NCI-H82 treated with DMSO at 0.1 percent for 48 hours (cell line): Measurements from ENCODE around the gene TEF.
"Not testable (repeated sequence)": the region's sequence is repeated elsewhere in the genome, so short reads cannot be mapped to it uniquely, and the experiment has no call there.

ENCODE experiments used
- DNase-seq: peaks from one replicate; lab custom pipeline; 2025; ENCODE audit not compliant: unreplicated experiment; lab: John Stamatoyannopoulos, UW

TEF gene

GRCh38 chr22:41380993-41381328 is 781 bp upstream of the TEF start:
- DNase-seq, result no peak

GRCh38 chr22:41382098-41382578 is 396 bp downstream of the TEF start:
- peak; percentile 40 for DNase-seq

- no peak for DNase-seq
Observed at GRCh38 chr22:41382610-41383009, 868 bp downstream of the TEF start.

GRCh38 chr22:41383085-41383484 is 1.3 kb downstream of the TEF start:
- no peak for DNase-seq

DNA sequence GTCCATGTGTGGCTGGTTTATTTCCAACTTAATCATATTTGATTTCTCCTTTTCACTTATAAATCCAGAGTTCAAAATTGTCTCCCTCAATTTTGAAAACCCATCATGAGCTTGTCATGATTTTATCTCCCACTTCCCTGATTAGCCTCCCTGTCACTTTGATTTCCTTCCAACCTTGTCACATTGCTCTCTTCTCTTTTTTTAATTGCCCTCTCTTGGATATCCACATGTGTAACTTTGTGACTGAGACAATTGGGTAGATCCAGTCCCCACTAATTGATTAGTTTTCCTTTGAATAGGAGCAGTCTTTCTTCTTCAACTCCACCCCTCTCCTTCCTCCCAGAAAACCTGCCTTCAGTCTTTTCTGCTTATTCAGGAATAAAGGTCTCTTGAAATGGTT is 2.4 kb downstream of the TEF start:
- no peak for DNase-seq

DNA sequence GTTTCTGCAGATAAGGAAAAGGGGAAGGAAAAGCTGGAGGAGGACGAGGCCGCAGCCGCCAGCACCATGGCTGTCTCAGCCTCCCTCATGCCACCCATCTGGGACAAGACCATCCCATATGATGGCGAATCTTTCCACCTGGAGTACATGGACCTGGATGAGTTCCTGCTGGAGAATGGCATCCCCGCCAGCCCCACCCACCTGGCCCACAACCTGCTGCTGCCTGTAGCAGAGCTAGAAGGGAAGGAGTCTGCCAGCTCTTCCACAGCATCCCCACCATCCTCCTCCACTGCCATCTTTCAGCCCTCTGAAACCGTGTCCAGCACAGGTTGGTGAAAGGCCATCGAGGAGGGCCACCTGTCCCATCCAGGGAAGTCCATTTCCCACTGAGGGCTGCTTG is 5.6 kb downstream of the TEF start:
- DNase-seq, result no peak

GRCh38 chr22:41394012-41394356 is 12.2 kb downstream of the TEF start:
- no peak for DNase-seq

DNA sequence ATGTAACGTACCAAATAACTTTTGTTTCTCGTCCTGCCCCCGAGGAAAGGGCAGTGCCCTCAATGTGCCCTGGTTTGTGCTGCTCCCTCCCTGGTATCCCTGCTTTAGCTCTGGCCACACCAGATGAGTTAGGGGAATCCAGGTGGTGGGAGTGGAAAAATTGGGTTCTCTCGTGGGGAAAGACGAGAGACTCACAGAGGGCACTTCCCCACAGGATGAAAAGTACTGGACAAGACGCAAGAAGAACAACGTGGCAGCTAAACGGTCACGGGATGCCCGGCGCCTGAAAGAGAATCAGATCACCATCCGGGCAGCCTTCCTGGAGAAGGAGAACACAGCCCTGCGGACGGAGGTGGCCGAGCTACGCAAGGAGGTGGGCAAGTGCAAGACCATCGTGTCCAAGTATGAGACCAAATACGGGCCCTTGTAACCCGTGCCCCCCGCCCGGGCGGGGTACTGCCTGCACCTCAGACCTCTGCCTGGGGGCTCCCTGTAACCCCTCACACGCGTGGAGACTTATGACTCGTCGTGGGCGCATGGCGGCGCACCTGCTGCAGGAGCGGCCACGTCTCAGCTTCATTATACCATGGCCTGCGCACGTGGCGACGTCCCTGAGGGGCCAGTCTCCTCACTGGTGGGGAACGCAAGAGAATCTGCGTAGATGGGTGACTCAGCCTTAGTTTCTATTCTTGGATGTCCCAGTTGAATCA is 13.9 kb downstream of the TEF start:
- no peak for DNase-seq

DNA sequence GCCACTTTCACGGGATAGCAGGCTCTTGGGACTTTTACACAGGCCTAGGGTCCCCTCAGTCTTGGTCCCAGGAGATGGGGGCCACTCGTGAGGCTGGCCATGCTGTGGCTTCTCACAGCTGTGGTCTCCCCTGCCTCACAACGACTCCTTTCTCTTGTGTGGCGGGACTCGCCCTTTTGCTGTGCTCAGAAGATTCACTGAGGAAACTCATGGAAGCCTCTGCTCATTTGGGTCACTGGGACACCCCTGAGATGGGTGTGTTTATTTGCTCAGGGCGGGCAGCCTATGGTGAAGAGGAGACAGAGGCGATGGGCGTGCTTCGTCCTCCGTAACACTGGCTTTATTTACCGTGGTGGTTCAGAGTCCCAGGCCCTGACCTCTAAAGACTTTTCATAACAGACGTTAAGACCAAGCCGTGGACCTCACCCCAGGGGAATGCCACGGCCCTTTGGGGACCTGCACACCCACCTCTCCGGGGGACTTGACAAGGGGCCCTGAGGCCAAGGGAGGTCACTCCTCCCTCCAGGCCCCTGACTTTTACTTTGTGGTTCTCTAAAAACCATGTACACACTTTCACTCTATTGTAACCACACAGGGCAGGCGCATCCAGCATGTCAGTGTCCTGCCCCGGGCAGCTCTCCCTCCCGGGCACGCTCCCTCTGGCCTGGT is 15.5 kb downstream of the TEF start:
- DNase-seq, result no peak

DNA sequence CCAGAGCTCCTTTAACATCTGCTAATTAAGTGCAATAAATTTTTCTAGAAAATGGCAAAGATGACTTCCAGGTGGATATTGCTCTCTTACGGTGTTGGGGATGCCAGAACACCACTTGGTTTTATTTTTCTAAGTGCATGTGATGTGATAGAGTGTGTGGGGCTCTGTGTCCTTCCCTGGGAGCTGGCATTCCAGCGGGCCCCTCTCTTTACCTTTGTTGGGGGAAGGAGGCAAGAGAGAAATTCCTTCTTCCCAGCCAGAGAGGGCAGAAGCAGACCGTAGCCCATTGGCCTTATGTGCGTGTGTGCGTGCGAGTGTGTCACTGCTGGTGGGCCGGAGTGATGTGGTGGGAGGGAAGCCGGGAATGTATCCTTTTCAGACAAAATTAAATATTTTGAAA is 17.2 kb downstream of the TEF start:
- no peak for DNase-seq

- DNase-seq, result peak; percentile 72
Observed at GRCh38 chr22:41401781-41402648, 20.3 kb downstream of the TEF start.

- not testable (repeated sequence) for DNase-seq
Observed at GRCh38 chr22:41402851-41403250, 21.1 kb downstream of the TEF start.

DNA sequence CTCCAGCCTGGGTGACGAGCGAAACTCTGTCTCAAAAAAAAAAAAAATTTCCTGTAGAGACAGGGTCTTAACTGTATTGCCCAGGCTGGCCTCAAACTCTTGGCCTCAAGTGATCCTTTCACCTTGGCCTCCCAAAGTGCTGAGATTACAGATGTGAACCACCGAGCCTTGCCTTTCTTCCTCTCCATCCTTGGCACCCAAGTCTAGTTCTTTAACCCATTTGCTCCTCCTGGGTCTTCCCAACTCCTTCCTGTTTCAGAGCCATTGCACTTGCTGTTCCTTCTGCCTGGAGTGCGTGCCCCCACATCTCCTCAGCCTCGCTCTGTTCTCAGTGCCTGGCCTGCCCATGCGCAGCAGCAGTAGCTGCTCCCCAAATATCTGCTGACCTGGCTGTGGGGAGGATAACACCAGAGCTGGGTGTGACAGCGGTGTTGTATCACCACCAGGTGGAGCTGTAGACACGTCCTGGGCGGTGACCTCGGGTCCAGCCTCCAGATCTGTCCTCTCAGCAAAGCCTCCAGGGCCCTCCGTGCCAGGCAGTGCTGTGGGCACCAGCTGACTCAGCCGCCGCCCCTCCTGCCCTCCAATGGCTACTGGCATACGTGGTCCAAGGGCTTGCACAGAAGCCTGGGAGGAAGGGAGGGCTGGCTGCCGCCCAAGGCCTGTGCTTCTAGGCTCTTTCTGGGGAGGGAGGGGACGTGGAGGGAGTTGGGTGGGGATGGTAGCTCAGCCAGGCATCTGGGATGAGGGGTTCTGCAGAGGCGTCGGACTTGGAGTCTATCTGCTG is 22.0 kb downstream of the TEF start:
- DNase-seq, result peak; percentile 39

- no peak for DNase-seq
Observed at GRCh38 chr22:41405588-41405987, 23.8 kb downstream of the TEF start.

GRCh38 chr22:41406410-41406809 is 24.7 kb downstream of the TEF start:
- no peak for DNase-seq

GRCh38 chr22:41407433-41407832 is 25.7 kb downstream of the TEF start:
- no peak for DNase-seq

DNA sequence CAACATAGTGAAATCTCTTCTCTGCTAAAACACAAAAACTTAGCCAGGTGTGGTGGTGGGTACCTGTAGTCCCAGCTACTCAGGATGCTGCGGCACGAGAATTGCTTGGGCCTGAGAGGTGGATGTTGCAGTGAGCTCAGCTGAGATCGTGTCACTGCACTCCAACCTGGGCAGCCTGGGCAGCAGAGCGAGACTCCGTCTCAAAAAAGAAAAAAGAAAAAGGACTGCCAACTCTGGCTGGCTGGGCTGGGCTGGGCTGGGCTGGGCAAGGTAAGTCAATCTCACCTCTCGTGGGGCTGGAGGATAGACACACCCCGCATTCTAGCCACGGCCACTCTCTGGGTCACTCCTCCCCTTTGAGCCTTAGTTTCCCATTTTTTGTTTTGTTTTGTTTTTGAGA is 26.9 kb downstream of the TEF start:
- no peak for DNase-seq

- no peak for DNase-seq
Observed at GRCh38 chr22:41410311-41410751, 28.6 kb downstream of the TEF start.

DNA sequence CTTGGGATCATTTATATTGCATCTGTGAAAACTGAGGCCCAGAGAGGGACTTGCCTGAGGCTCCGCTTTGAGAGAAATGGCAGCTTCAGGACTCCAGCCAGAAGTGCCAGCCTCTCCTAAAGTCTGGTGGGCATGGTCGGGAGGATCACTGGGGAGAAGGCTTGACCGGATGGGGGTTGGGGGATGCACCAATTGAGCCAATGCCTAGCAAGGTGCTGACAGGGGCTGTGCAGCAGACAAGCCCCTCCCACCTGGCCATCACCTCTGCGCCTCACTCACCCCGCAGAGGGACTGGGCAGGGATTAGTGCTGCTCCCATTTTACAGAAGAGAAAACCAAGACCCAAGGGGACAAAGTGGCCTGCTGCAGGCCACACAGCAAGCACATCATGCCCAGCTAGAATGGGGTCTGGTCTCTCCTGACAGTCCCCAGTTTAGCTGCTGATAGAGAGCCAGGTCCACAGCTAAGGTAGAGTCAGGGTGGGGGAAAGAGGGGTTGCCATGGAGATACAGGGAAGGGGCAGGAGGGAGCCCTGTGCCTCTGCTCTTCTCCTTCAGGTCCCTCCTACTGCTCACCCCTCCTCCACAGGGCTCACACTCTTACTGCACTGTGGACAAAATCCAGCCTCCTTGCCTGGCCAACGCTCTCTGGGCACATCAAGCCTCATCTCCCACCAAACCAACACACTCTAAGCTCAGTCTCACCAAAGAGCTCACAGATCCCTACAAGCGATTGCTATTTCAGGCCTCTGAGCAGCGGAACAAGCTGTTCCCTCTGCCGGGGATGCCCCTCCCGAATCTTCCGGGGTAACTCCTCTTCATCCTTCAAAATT is 29.5 kb downstream of the TEF start:
- no peak for DNase-seq

DNA sequence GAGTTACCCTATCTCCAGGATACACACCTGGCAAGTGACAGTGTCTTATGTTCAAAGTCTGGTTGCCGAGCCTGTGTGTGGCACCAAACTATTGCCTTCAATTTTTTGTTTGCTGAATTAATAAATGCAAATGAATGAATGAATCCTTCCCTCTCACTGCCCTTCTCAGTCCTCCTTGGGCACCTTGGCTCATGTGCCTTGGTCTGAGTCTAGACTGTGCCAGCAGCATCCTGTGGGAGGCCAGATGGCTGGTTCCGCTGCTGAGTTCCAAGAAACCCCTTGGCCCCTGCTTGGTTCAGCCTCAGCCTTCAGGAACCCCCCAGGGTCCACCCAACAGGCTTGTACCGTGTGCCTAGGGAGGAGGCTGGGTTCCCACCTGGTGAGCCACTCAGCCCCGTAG is 33.8 kb downstream of the TEF start:
- DNase-seq, result no peak
